Measurements from ENCODE around the gene BOD1L1.

DNA sequence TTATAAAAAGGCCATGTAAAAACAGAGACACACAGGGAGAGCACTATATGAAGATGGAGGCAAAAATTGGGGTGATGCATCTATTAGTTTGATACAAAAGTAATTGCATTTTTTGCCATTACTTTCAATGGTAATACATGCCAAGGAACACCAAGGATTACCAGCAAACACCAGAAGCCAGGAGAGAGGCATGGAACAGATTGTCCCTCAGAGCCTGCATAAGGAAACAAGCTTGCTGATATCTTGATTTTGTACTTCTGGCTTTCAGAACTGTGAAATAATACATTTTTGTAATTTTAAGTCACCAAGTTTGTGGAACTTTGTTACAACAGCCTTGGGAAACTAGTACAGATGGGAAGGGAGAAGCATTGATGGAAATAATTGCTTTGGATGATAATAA lies 45.6 kb upstream of the BOD1L1 start:
- TF ChIP-seq POLR2AphosphoS5 (IDR thresholded peaks at IDR 0.05) (no peak), EP300 (conservative IDR thresholded peaks at IDR 0.05; ENCODE audit: poor library complexity, severe bottlenecking) (no peak), EZH2 (IDR thresholded peaks at IDR 0.05; ENCODE audit: borderline replicate concordance, insufficient read depth, low read length, poor library complexity, severe bottlenecking) (no peak)
- TF ChIP-seq, protein P1, sequence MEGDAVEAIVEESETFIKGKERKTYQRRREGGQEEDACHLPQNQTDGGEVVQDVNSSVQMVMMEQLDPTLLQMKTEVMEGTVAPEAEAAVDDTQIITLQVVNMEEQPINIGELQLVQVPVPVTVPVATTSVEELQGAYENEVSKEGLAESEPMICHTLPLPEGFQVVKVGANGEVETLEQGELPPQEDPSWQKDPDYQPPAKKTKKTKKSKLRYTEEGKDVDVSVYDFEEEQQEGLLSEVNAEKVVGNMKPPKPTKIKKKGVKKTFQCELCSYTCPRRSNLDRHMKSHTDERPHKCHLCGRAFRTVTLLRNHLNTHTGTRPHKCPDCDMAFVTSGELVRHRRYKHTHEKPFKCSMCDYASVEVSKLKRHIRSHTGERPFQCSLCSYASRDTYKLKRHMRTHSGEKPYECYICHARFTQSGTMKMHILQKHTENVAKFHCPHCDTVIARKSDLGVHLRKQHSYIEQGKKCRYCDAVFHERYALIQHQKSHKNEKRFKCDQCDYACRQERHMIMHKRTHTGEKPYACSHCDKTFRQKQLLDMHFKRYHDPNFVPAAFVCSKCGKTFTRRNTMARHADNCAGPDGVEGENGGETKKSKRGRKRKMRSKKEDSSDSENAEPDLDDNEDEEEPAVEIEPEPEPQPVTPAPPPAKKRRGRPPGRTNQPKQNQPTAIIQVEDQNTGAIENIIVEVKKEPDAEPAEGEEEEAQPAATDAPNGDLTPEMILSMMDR (IDR thresholded peaks at IDR 0.05; ENCODE audit: poor library complexity, severe bottlenecking), result no peak

Measured in neural cell (in vitro differentiated cells).